ENCODE measurements around the gene USP28. TPM values are rescaled to one million over a fixed set of nuclear protein-coding genes. Genes with fewer than 3 reads are reported as not detected.

The USP28 gene
- 25.9 and 29.5 TPM in 2 replicates for total RNA-seq

DNA sequence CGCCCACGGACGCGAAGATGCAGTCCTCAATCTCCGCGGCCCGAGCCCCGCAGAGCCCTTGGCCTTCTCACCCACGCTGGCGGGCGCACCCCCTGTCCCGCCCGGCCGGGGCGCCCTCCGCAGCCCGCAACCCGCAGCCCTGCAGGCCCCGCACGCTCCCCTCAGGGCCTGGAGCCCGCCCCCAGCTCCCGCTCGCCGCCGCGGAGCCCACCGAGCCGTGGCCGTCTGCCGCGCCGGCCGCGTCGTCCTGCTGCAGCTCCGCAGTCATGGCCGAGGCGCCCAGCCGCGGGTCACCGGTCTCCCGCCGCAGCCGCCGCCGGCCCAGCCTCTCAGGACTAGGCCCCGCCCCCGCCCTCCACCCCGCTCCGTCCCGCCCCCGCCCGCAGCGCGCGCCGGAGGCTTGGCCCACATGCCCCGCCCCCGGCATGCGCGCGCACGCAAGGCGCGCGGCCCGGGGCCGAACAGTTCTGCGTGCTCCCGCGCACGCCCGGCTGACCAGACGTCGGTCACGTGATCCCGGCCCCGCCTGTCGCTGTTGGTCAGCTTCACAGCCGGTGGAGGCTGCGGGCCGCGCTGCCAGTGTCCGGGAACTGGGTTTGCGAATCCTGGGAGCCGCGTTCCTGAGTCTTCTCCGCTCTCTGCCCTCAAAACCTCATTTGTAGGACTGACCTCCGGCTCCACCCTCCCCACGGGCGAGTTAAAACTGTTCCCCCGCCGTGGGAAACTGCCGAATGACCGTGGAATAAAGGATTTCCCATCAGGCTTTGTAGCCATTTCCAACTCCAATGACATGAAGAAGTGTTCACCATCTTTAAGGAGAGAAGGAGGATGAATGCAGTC, at the start of gene USP28:
TSS of gene USP28 (minus strand) at position 339 of the 840 bp plus-strand sequence. CDS start at position 268, 71 bp downstream.

GRCh38 chr11:113904379-113905101, 29.2 kb upstream of the USP28 start, which contains the start of gene HTR3B:
Gene HTR3B (plus strand): TSS chr11:113904796. CDS start chr11:113904934, 138 bp downstream.

DNA sequence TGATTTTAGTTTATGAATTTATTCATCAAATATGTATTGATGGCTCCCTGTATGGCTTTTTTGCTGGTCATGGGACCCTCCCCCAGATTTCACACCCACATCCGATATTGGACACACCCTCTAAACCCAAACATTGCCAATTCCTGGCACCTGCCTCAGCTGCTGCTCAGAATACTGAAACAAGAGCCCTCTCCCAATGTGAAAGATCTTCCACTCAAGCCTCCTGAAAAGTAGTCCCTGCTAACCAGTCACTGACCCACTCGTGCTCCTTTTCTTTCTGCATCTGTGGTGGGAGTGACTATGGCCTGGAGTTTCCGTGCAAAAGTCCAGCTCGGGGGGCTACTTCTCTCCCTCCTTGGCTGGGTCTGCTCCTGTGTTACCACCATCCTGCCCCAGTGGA, 95.9 kb downstream of the USP28 start, which contains the start of gene CLDN25:
TSS of gene CLDN25 (plus strand) at position 301 of the 400 bp plus-strand sequence. CDS start at position 301, 0 bp downstream.

DNA sequence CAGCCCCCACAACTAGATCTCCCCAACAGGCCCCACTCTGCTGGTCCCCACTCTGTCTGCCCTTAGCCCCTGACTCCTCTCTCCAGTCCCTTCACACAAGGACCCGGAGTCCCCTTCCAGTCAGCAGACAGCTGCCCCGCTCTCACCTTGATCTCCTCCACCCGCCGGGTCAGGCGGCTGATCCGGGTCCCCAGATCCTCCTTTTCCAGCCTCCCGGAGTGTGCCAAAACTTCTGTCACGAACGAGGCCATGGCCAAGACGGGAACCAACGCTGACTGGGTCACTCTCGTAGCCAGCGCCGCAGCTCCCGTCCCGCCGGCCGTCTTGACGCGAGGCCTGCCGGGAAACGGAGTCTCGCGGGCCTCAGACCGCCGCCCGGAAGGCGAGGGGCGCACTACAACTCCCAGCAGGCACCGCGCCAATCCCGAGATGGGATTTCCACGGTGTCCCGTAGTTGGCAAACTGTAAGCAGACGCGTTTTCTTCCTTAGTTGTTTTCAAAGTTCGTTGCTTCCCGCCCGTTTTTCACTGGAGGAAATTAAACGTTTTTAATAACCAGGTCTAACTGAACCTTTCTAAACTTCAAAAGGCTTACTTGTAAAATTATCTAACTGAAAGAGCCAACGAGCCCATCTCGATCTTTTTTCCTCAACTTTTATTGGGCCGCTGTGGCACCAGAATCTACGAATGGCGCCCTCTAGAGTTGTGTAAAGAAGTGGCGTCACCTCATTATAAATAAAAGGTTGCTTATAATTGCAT, 101.8 kb downstream of the USP28 start, which contains the start of gene ZW10:
TSS of gene ZW10 (minus strand) at position 277 of the 758 bp plus-strand sequence. CDS start at position 251, 26 bp downstream.

Other genes with a start within 250 kb of the USP28 start
- 0.14 and 0.18 TPM in 2 replicates for gene TMPRSS5, start 169.3 kb downstream of the USP28 start, total RNA-seq
- gene ZW10, start 101.9 kb downstream of the USP28 start, total RNA-seq: 15.5 and 16.9 TPM in 2 replicates
- gene CLDN25, start 95.8 kb downstream of the USP28 start, total RNA-seq: not detected in 2 replicates
- gene HTR3B, start 29.2 kb upstream of the USP28 start, total RNA-seq: not detected in 2 replicates
- gene HTR3A, start 99.5 kb upstream of the USP28 start, total RNA-seq: not detected in 2 replicates
- 0.09 and 0.71 TPM in 2 replicates for gene ZBTB16, start 184.1 kb upstream of the USP28 start, total RNA-seq